G401.6 (cell line): ENCODE measurements around the gene CPXM2.

Experiments
- FAIRE-seq: peaks from 2 replicates; lab custom pipeline; 2012; peaks lifted over from hg19 to GRCh38; lab: Jason Lieb, UNC

The CPXM2 gene

GRCh38 chr10:123771877-123772644 is 119.5 kb downstream of the CPXM2 start:
- FAIRE-seq, result no peak

GRCh38 chr10:123769647-123770046 is 122.0 kb downstream of the CPXM2 start:
- no peak for FAIRE-seq

GRCh38 chr10:123766761-123767160 is 124.8 kb downstream of the CPXM2 start:
- FAIRE-seq, result no peak

GRCh38 chr10:123766012-123766411 is 125.6 kb downstream of the CPXM2 start:
- no peak for FAIRE-seq

GRCh38 chr10:123761666-123762230 is 129.9 kb downstream of the CPXM2 start:
- FAIRE-seq, result no peak

GRCh38 chr10:123761038-123761428 is 130.6 kb downstream of the CPXM2 start:
- no peak for FAIRE-seq

- no peak for FAIRE-seq
Measured at GRCh38 chr10:123760356-123761037, 131.1 kb downstream of the CPXM2 start.

- no peak for FAIRE-seq
Measured at GRCh38 chr10:123759501-123760031, 132.0 kb downstream of the CPXM2 start.

GRCh38 chr10:123759041-123759440 is 132.6 kb downstream of the CPXM2 start:
- no peak for FAIRE-seq

GRCh38 chr10:123757853-123758252 is 133.8 kb downstream of the CPXM2 start:
- FAIRE-seq, result no peak

- no peak for FAIRE-seq
Measured at GRCh38 chr10:123755061-123755460, 136.5 kb downstream of the CPXM2 start.

- FAIRE-seq, result no peak
Measured at GRCh38 chr10:123754123-123754522, 137.5 kb downstream of the CPXM2 start.

GRCh38 chr10:123751342-123752134 is 140.1 kb downstream of the CPXM2 start:
- no peak for FAIRE-seq

GRCh38 chr10:123750901-123751300 is 140.7 kb downstream of the CPXM2 start:
- no peak for FAIRE-seq

- FAIRE-seq, result no peak
Measured at GRCh38 chr10:123748711-123749110, 142.9 kb downstream of the CPXM2 start.

GRCh38 chr10:123747426-123747825 is 144.2 kb downstream of the CPXM2 start:
- no peak for FAIRE-seq

- no peak for FAIRE-seq
Measured at GRCh38 chr10:123746942-123747341, 144.7 kb downstream of the CPXM2 start.

GRCh38 chr10:123746520-123746919 is 145.1 kb downstream of the CPXM2 start:
- FAIRE-seq, result no peak

- FAIRE-seq, result no peak
Measured at GRCh38 chr10:123746061-123746460, 145.5 kb downstream of the CPXM2 start.

GRCh38 chr10:123744224-123744536 is 147.4 kb downstream of the CPXM2 start:
- FAIRE-seq, result no peak

GRCh38 chr10:123743441-123744223 is 148.0 kb downstream of the CPXM2 start:
- FAIRE-seq, result no peak
